Activated CD4-positive, alpha-beta T cell treated with anti-CD3 and anti-CD28 coated beads, Interleukin-2, amount 10 ng/mL, durations not matched to agents 7 days and 5 days (primary cell): ENCODE measurements around the gene JMJD4. TPM values are rescaled to one million over a fixed set of nuclear protein-coding genes. Genes with fewer than 3 reads are reported as not detected.

Experiments used
- CTCF ChIA-PET: fragments of 350-600 bp; sonication (Branson Sonifier 250); formaldehyde crosslinking; loops from one replicate; lab custom pipeline; 2021; ENCODE audit warnings: antibody characterized with exemption; lab: Charles Lee
- POLR2A ChIA-PET: fragments of 350-600 bp; sonication (Branson Sonifier 250); formaldehyde crosslinking; loops from one replicate; lab custom pipeline; 2021; ENCODE audit warnings: antibody characterized with exemption; lab: Charles Lee
- DNase-seq: peaks from one replicate; pipeline ENCODE4 v3.0.0-alpha.2; 2020
- H3K27ac Mint-ChIP-seq: one replicate; pipeline ENCODE4 v1.8.0; 2021; ENCODE audit warnings: mild to moderate bottlenecking, moderate library complexity, mixed read lengths
- H3K27me3 Mint-ChIP-seq: one replicate; pipeline ENCODE4 v1.8.0; 2021; ENCODE audit warnings: mixed read lengths
- H3K36me3 Mint-ChIP-seq: one replicate; pipeline ENCODE4 v1.8.0; 2021; ENCODE audit warnings: low read depth, mixed read lengths
- H3K4me1 Mint-ChIP-seq: one replicate; pipeline ENCODE4 v1.8.0; 2021; ENCODE audit warnings: mixed read lengths
- H3K4me3 Mint-ChIP-seq: one replicate; pipeline ENCODE4 v1.8.0; 2021; ENCODE audit warnings: mild to moderate bottlenecking, moderate library complexity, mixed read lengths
- H3K9me3 Mint-ChIP-seq: one replicate; pipeline ENCODE4 v1.8.0; 2021; ENCODE audit warnings: mixed read lengths
- total RNA-seq, 2 experiments: library from RNA; stranded (reverse); gene quantifications; one replicate each; pipeline ENCODE4 v1.2.3, GENCODE V29; 2021

Gene JMJD4, protein sequence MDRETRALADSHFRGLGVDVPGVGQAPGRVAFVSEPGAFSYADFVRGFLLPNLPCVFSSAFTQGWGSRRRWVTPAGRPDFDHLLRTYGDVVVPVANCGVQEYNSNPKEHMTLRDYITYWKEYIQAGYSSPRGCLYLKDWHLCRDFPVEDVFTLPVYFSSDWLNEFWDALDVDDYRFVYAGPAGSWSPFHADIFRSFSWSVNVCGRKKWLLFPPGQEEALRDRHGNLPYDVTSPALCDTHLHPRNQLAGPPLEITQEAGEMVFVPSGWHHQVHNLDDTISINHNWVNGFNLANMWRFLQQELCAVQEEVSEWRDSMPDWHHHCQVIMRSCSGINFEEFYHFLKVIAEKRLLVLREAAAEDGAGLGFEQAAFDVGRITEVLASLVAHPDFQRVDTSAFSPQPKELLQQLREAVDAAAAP
- total RNA-seq, result 10 to 100 TPM; 15.4 to 20.0 TPM

DNA sequence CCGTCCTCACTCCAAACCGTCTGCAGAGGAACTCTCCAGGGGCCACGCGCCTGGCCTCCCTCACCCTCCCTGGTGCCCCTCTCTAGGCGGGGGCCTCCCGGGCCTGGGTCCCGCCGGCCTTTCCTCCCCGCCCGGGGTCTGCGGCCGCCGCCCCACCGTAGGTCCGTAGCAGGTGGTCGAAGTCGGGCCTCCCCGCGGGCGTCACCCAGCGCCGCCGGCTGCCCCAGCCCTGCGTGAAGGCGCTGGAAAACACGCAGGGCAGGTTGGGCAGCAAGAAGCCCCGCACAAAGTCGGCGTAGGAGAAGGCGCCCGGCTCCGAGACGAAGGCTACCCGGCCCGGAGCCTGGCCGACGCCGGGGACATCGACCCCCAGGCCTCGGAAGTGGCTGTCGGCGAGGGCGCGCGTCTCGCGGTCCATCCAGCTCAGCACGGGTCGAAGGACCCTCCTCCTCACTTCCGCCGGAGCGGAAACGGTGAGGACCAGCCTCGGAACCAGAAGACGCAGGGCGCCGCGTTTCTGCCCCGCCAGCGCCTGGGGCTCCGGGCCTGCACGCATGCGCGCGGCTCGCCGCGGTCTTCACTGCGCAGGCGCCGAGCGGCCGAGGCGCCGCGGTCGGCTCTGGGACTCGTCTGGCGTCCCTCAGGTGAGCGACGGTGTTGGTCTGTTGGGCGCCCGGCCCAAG lies at the start of gene JMJD4, which contains the start of gene SNAP47:
Gene JMJD4, minus strand, starts transcription at position 447 of the 683 bp plus-strand sequence. Its CDS starts 29 bp downstream, at position 418.
Gene SNAP47, plus strand, starts transcription at position 580 of the 683 bp plus-strand sequence. CDS start 12,302 bp downstream, outside the sequence.
- no peaks in the 10 kb centered on the region for H3K27me3 Mint-ChIP-seq
- POLR2A ChIA-PET, result interaction anchor here (1.1 kb wide), 1 partner anchor 216 kb away, joined by 9 read pairs; no protein-coding TSS in a partner anchor
- DNase-seq, result peak; percentile 93
- peaks cover 38% of the 10 kb centered on the region for H3K4me1 Mint-ChIP-seq
- H3K9me3 Mint-ChIP-seq, result no peaks in the 10 kb centered on the region
- peak within 1 kb of the TSS; percentile 89 for H3K4me3 Mint-ChIP-seq
- H3K27ac Mint-ChIP-seq, result peak within 1 kb of the TSS; percentile 87
- peaks cover 5% of the 10 kb centered on the region for H3K36me3 Mint-ChIP-seq
- CTCF ChIA-PET, result no interaction called here

DNA sequence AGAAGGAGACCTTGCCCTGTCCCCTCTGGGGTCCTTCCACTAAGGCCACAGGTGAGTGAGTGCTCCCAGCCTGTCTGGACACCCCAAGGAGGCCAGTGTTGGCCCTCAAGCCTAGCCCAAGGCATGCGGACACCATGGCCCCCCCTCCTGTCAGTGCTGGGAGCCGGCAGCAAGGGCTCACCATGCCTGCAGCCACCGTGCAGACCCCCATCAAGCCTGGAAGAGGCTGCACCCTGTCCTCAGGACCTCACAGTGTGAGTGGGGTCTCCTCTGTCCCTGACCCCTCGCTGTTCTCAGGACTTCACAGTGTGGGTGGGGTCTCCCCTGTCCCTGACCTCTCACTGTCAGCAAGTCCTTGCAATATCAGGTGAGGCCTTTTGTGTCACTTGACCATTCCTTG lies 47.1 kb upstream of the JMJD4 start:
- no peak overlapping the region for H3K27ac Mint-ChIP-seq
- ChIA-PET CTCF (interaction anchor here (1.3 kb wide), 1 partner anchor 16 kb away, joined by 4 read pairs; no protein-coding TSS in a partner anchor), POLR2A (no interaction called here)
- no peak for DNase-seq
- no peaks in the 10 kb centered on the region for H3K9me3 Mint-ChIP-seq
- no peak overlapping the region for H3K4me3 Mint-ChIP-seq
- peaks cover 11% of the 10 kb centered on the region for H3K4me1 Mint-ChIP-seq
- H3K27me3 Mint-ChIP-seq, result peaks cover 4% of the 10 kb centered on the region
- peaks cover 5% of the 10 kb centered on the region for H3K36me3 Mint-ChIP-seq

DNA sequence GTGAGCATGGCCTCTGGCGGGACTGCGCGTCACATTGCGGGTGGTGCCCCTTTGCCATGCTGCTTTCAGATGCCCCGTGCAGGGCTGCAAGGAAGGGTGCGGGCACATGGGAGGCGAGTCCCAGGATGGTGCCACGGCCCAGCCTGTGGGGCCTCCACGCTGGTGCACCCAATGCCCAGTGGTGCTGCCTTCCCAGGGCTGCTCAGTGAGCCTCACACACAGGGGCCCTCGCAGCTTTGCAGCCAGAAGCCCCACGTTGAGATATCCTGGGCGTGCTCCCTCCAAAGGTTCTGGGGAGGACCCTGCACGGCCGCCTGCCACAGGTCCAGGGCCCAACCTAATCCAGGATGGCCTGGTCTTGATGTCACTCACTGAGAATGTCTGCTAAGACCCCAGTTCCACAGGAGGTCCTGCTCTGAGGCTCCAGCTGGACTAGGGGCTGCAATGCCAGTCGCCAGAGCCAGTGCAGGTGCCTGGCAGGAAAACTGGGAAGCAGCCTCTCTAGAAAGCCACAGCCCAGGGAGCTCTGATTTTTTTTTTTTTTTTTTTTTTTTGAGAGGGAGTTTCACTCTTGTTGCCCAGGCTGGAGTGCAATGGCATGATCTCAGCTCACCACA lies 46.3 kb upstream of the JMJD4 start:
- no peak overlapping the region for H3K4me3 Mint-ChIP-seq
- ChIA-PET CTCF (interaction anchor here (1.3 kb wide), 1 partner anchor 15 kb away, joined by 4 read pairs; no protein-coding TSS in a partner anchor), POLR2A (no interaction called here)
- peaks cover 5% of the 10 kb centered on the region for H3K36me3 Mint-ChIP-seq
- no peak overlapping the region for H3K27ac Mint-ChIP-seq
- H3K9me3 Mint-ChIP-seq, result no peaks in the 10 kb centered on the region
- no peak for DNase-seq
- H3K4me1 Mint-ChIP-seq, result peaks cover 5% of the 10 kb centered on the region
- peaks cover 4% of the 10 kb centered on the region for H3K27me3 Mint-ChIP-seq

DNA sequence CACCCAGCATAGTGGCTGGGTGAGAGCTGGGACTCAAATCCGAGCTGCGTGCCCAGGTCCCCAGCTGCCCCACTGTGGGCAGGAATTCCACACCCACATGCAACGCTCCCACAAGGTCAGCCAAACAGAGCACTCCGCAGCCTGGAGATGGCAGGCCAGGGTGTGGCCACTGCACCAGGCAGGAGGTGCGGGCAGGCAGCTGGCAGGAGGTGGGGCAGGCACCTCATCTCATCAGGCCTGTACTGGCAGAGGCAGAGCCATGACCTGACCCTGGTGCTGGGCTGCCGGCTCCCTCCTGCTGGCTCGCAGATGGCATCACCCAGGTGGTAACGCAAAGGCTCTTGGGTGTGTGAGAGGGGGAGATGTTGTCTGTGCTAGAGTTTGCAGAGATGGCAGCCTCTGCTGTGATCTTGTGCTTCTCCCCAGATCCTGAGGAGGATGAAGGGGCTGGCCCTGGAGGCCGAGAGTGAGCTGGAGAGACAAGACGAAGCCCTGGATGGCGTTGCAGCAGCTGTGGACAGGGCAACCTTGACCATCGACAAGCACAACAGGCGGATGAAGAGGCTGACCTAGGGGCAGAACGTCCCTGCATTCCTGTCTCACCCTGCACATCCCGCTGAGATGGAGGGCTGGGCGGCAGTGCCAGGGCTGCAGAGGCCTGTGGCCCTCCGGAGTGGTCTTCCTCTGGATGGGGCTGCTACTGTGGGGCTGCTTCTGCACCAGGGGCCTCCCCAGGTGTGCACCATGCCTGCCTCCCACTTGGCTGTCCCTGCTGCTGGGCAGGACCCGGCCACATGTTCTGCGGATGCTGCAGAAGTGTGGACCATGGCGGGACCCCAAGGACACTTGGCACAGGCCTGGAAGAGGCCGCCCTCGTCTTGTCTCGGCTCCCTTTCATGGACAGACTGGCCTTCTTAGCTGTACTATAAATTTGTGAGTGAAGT lies 45.3 kb upstream of the JMJD4 start:
- Mint-ChIP-seq H3K9me3 (no peaks in the 10 kb centered on the region), H3K27me3 (no peaks in the 10 kb centered on the region), H3K4me3 (no peak overlapping the region), H3K36me3 (peaks cover 10% of the 10 kb centered on the region), H3K27ac (no peak overlapping the region), H3K4me1 (peaks cover 2% of the 10 kb centered on the region)
- DNase-seq, result no peak
- CTCF ChIA-PET, result interaction anchor here (1.3 to 2.3 kb wide), 2 partner anchors 14 kb away, joined by 4 to 8 read pairs; no protein-coding TSS in a partner anchor
- POLR2A ChIA-PET, result no interaction called here

DNA sequence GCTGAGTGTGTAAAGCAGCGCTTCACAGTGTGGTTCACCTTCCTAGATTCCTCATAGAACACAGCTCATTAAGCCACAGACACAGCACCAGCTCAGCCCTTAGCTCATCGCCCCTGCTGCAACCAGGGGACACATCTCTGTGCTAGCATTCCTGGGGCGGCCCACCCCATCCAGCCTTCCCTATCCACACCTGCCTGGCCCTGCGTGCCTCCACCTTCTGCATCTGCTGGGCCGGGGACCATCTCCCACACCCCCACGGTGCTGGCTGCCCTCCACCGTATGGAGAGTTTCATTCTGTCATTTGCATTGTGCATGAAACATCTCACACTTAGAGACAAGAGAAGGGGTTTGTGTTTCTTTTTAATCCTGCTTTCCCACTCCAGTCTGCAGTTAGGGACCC lies 44.6 kb upstream of the JMJD4 start:
- peaks cover 8% of the 10 kb centered on the region for H3K4me1 Mint-ChIP-seq
- no peak overlapping the region for H3K27ac Mint-ChIP-seq

DNA sequence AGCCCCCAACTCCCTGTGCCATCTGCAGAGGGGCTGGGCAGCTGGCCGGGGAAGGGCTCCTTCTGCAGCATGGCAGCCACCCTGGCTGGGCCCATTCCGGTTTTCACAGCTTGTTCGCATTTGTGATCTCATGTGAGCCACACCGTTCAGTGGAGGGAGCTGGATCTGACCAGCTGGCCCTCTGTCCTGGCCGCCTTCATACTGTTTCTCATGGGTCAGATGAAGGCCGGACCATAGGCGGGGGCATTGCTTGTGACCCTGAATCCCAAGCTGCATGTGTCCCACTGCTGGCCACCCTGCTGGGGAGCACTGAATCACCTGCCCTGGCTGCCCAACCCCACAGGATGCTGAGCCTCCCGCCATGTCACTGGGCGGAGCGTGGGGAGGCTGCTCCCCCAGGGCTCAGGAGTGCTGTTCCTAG lies 43.9 kb upstream of the JMJD4 start:
- H3K4me3 Mint-ChIP-seq, result no peak overlapping the region
- DNase-seq, result no peak
- H3K36me3 Mint-ChIP-seq, result peaks cover 15% of the 10 kb centered on the region
- no peaks in the 10 kb centered on the region for H3K9me3 Mint-ChIP-seq
- ChIA-PET POLR2A (no interaction called here), CTCF (interaction anchor here (1.2 to 2.3 kb wide), 3 partner anchors 13 to 166 kb away, joined by 3 to 8 read pairs (median 3); no protein-coding TSS in a partner anchor)
- H3K27ac Mint-ChIP-seq, result no peak overlapping the region
- H3K4me1 Mint-ChIP-seq, result peaks cover 15% of the 10 kb centered on the region
- no peaks in the 10 kb centered on the region for H3K27me3 Mint-ChIP-seq

More for the DNA sequence above, 44.6 kb upstream of the JMJD4 start:
- no peak for DNase-seq
- Mint-ChIP-seq H3K4me3 (no peak overlapping the region), H3K36me3 (peaks cover 10% of the 10 kb centered on the region), H3K27me3 (no peaks in the 10 kb centered on the region), H3K9me3 (no peaks in the 10 kb centered on the region)
- CTCF ChIA-PET, result interaction anchor here (1.2 to 2.3 kb wide), 3 partner anchors 14 to 166 kb away, joined by 3 to 8 read pairs (median 3); no protein-coding TSS in a partner anchor
- POLR2A ChIA-PET, result no interaction called here

DNA sequence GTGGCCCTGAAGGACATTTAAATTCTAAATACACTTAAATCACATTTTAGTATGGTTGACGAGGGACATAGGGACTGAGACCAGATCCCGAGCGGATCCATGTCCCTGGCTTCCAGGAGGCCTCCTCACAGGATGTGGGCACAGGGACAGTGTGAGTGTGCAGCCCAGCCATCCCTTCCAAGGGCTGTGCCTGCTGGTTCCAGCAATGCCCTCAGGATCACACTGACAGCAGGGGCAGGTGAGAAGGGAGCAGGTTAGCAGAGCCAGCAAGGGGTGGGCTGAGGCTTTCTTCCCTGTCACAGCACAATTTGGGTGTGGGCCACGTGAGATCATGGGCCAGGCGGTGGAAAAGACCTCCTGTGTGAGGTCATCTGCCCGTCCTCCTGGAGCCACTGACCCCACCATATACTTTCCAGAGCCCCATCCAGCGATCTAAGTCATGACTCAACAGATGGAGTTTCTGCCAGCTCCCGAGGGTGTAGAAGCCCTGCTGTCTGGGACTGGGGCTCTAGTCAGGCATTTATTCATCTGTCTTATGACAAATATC lies 43.4 kb upstream of the JMJD4 start:
- DNase-seq, result no peak
- Mint-ChIP-seq H3K4me3 (no peak overlapping the region), H3K27ac (no peak overlapping the region), H3K9me3 (no peaks in the 10 kb centered on the region), H3K27me3 (no peaks in the 10 kb centered on the region), H3K4me1 (peaks cover 21% of the 10 kb centered on the region), H3K36me3 (peaks cover 20% of the 10 kb centered on the region)
- ChIA-PET POLR2A (no interaction called here), CTCF (interaction anchor here (1.2 to 2.3 kb wide), 3 partner anchors 12 to 167 kb away, joined by 3 to 8 read pairs (median 3); no protein-coding TSS in a partner anchor)

DNA sequence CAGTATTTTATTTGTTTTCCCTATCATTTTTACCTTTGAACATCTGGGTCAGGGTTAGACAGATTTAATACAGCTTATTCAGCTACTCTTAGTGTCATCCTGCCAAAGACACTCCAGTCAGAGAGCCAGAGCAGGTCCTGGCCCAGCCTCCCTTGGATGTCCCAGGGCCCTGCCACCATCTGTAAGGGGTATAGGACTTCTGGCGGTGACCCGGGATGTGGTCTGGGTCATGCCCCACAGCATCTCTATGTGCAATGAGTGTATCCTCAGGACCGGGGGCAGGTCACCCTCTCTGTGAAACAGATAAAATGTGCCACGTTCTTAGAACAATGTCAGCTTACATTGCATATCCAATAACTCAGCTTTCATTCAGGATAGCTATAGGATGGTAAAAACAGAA lies 42.5 kb upstream of the JMJD4 start:
- no peak overlapping the region for H3K27ac Mint-ChIP-seq
- H3K4me3 Mint-ChIP-seq, result no peak overlapping the region
- POLR2A ChIA-PET, result no interaction called here
- DNase-seq, result no peak
- H3K36me3 Mint-ChIP-seq, result peaks cover 20% of the 10 kb centered on the region
- peaks cover 27% of the 10 kb centered on the region for H3K4me1 Mint-ChIP-seq
- CTCF ChIA-PET, result interaction anchor here (0.6 kb wide), 1 partner anchor 201 kb away, joined by 3 read pairs; no protein-coding TSS in a partner anchor
- H3K9me3 Mint-ChIP-seq, result no peaks in the 10 kb centered on the region
- no peaks in the 10 kb centered on the region for H3K27me3 Mint-ChIP-seq

DNA sequence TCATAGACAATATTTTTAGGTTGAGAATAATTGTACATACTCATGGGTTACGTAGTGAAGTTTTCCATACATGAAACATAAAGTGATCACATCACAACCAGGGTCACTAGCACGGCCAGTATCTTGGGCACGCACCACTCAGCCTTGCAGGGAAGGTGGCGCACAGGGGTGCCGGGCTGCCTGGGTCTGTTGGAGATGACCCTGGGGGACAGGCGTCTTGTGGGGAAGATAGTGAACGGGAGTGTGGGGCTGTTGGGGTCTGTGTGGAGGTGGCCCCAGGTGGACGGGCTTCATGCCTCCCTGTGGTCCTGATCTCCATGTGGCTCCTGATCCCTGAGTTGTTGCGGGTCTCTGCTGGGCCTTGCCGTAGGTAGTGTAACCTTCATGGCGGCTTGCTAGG lies 42.1 kb upstream of the JMJD4 start:
- CTCF ChIA-PET, result interaction anchor here (0.6 kb wide), 1 partner anchor 200 kb away, joined by 3 read pairs; no protein-coding TSS in a partner anchor
- POLR2A ChIA-PET, result no interaction called here
- Mint-ChIP-seq H3K27me3 (no peaks in the 10 kb centered on the region), H3K27ac (no peak overlapping the region), H3K36me3 (peaks cover 20% of the 10 kb centered on the region), H3K9me3 (no peaks in the 10 kb centered on the region), H3K4me1 (peaks cover 32% of the 10 kb centered on the region), H3K4me3 (no peak overlapping the region)
- no peak for DNase-seq

DNA sequence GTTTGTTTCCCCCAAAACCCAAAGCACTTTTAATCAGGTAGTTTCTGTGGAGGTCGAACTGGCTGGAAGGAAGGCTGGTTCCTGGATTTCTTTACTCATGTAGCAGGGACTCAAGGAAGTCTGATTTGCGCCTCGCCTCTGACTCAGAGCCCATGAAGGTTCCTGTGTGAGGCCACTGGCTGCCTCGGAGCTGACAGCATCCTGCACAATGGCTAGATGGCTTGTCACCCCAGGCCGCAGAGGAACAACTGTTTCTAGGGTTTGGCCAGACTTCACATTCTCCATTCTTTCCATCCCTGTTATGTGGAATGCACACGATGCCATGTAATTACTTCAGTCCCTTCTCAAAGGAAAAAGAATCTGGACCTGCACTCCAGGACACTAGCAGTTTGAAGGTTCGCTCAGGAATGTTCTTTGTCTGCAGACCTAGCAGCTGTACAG lies 41.2 kb upstream of the JMJD4 start:
- no peak for DNase-seq
- POLR2A ChIA-PET, result no interaction called here
- CTCF ChIA-PET, result interaction anchor here (1.6 to 2.1 kb wide), 2 partner anchors 10 to 13 kb away, joined by 6 to 7 read pairs; no protein-coding TSS in a partner anchor
- no peak overlapping the region for H3K27ac Mint-ChIP-seq
- no peak overlapping the region for H3K4me3 Mint-ChIP-seq
- no peaks in the 10 kb centered on the region for H3K27me3 Mint-ChIP-seq
- H3K36me3 Mint-ChIP-seq, result peaks cover 18% of the 10 kb centered on the region
- H3K4me1 Mint-ChIP-seq, result peaks cover 36% of the 10 kb centered on the region
- H3K9me3 Mint-ChIP-seq, result no peaks in the 10 kb centered on the region

DNA sequence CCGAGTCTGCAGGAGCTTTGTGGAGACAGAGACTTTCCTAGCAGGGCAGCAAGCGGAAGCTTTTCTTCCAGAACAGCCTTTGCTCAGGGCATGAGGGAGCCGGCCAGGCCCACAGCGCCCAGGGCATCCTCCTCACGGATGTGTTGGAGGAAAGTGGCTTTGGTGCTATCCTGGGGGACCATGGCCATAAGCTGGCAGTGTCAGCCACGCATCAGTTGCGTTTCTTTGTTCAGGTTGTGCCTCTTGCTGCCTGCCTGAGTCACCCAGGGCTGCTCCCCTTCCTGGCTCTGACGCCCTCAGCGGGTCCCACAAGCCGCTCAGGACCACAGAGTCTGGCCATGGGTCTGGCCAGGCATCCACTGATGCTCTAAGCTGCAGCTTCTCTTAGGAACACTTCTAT lies 40.7 kb upstream of the JMJD4 start:
- Mint-ChIP-seq H3K27ac (no peak overlapping the region), H3K36me3 (peaks cover 18% of the 10 kb centered on the region), H3K9me3 (no peaks in the 10 kb centered on the region), H3K4me1 (peaks cover 38% of the 10 kb centered on the region), H3K4me3 (no peak overlapping the region), H3K27me3 (no peaks in the 10 kb centered on the region)
- CTCF ChIA-PET, result interaction anchor here (1.6 to 2.1 kb wide), 2 partner anchors 10 to 13 kb away, joined by 6 to 7 read pairs; no protein-coding TSS in a partner anchor
- POLR2A ChIA-PET, result no interaction called here
- DNase-seq, result no peak
